Right atrium auricular region (tissue), 2 donors: Measurements from ENCODE around the gene DLGAP1. TPM values are rescaled to one million over a fixed set of nuclear protein-coding genes. Genes with fewer than 3 reads are reported as not detected.

ENCODE experiments used
- DNase-seq: peaks from one replicate; pipeline ENCODE4 v3.0.0-alpha.2; 2019; ENCODE audit warnings: low spot score
- H3K27ac ChIP-seq, 2 donors: fragments of 200-600 bp; sonication (generic); 1 replicate in 1 of 2; 2 replicates in 1 of 2; pipeline ENCODE4 v1.5.1; 2016 to 2019
- H3K27me3 ChIP-seq, 2 donors: fragments of 200-600 bp; sonication (generic); one replicate each; pipeline versions ENCODE4 v1.5.1 to v1.6.0; 2017 to 2019
- H3K36me3 ChIP-seq: fragments of 200-600 bp; sonication (generic); one replicate; pipeline ENCODE4 v1.5.1; 2016
- H3K4me1 ChIP-seq, 2 donors: fragments of 200-600 bp; sonication (generic); one replicate each; pipeline versions ENCODE4 v1.5.1 to v1.6.0; 2017 to 2019
- H3K4me3 ChIP-seq, 2 donors: fragments of 200-600 bp; sonication (generic); 1 replicate in 1 of 2; 2 replicates in 1 of 2; pipeline ENCODE4 v1.5.1; 2017 to 2019; ENCODE audit warnings: mild to moderate bottlenecking in 1 of 2, moderate library complexity in 1 of 2
- H3K9me3 ChIP-seq, 2 donors: fragments of 200-600 bp; sonication (generic); one replicate each; pipeline ENCODE4 v1.5.1; 2019
- CTCF ChIP-seq, 2 donors: fragments of 200-600 bp; sonication (generic); IDR thresholded peaks; one replicate each; pipeline ENCODE4 v1.5.1; 2019; ENCODE audit warnings: antibody characterized with exemption in 2 of 2
- total RNA-seq, 2 donors: library from RNA; depleted of rRNA; stranded (reverse); fragments of >200 nt; gene quantifications; one replicate each; pipeline ENCODE4 v1.1.0, GENCODE V29; 2016

The DLGAP1 gene
- total RNA-seq, 2 donors from 2014 or later, result 0.56 to 1.1 TPM

- Histone ChIP-seq H3K4me3 (no peak overlapping the region), H3K4me1 (no peaks in the 10 kb centered on the region), H3K27ac (no peak overlapping the region), H3K36me3 (no peaks in the 10 kb centered on the region), H3K27me3 (no peaks in the 10 kb centered on the region), H3K9me3 (no peaks in the 10 kb centered on the region)
- TF ChIP-seq CTCF (IDR thresholded peaks at IDR 0.05), result no peak
- no peak for DNase-seq
Observed at GRCh38 chr18:4256766-4257417, 198.2 kb downstream of the DLGAP1 start.

- no peaks in the 10 kb centered on the region for H3K36me3 ChIP-seq
- no peaks in the 10 kb centered on the region for H3K9me3 ChIP-seq
- no peak overlapping the region for H3K27ac ChIP-seq
- H3K27me3 ChIP-seq, result no peaks in the 10 kb centered on the region
- no peak for TF ChIP-seq CTCF (IDR thresholded peaks at IDR 0.05)
- H3K4me1 ChIP-seq, result no peaks in the 10 kb centered on the region
- H3K4me3 ChIP-seq, result no peak overlapping the region
- no peak for DNase-seq
Observed at GRCh38 chr18:4254840-4255239, 200.3 kb downstream of the DLGAP1 start.

GRCh38 chr18:4252829-4253228 is 202.3 kb downstream of the DLGAP1 start:
- Histone ChIP-seq H3K4me1 (no peaks in the 10 kb centered on the region), H3K27ac (no peak overlapping the region), H3K9me3 (no peaks in the 10 kb centered on the region), H3K4me3 (no peak overlapping the region), H3K36me3 (no peaks in the 10 kb centered on the region), H3K27me3 (no peaks in the 10 kb centered on the region)
- TF ChIP-seq CTCF (IDR thresholded peaks at IDR 0.05), result no peak
- DNase-seq, result no peak

- H3K27ac ChIP-seq, result no peak overlapping the region
- H3K9me3 ChIP-seq, result no peaks in the 10 kb centered on the region
- no peak for TF ChIP-seq CTCF (IDR thresholded peaks at IDR 0.05)
- no peak overlapping the region for H3K4me3 ChIP-seq
- no peaks in the 10 kb centered on the region for H3K4me1 ChIP-seq
- no peak for DNase-seq
- H3K36me3 ChIP-seq, result no peaks in the 10 kb centered on the region
- no peaks in the 10 kb centered on the region for H3K27me3 ChIP-seq
Observed at GRCh38 chr18:4251873-4252272, 203.2 kb downstream of the DLGAP1 start.

- H3K4me3 ChIP-seq, result no peak overlapping the region
- H3K27me3 ChIP-seq, result no peaks in the 10 kb centered on the region
- H3K36me3 ChIP-seq, result no peaks in the 10 kb centered on the region
- TF ChIP-seq CTCF (IDR thresholded peaks at IDR 0.05), result no peak
- DNase-seq, result no peak
- no peaks in the 10 kb centered on the region for H3K4me1 ChIP-seq
- H3K27ac ChIP-seq, result no peak overlapping the region
- H3K9me3 ChIP-seq, result no peaks in the 10 kb centered on the region
Observed at GRCh38 chr18:4251206-4251605, 203.9 kb downstream of the DLGAP1 start.

GRCh38 chr18:4250141-4250540 is 205.0 kb downstream of the DLGAP1 start:
- H3K27me3 ChIP-seq, result no peaks in the 10 kb centered on the region
- H3K4me1 ChIP-seq, result no peaks in the 10 kb centered on the region
- TF ChIP-seq CTCF (IDR thresholded peaks at IDR 0.05), result no peak
- no peaks in the 10 kb centered on the region for H3K36me3 ChIP-seq
- no peak overlapping the region for H3K4me3 ChIP-seq
- no peaks in the 10 kb centered on the region for H3K9me3 ChIP-seq
- DNase-seq, result no peak
- H3K27ac ChIP-seq, result no peak overlapping the region
